Measurements from ENCODE around the gene LHFPL6.

The LHFPL6 gene

DNA sequence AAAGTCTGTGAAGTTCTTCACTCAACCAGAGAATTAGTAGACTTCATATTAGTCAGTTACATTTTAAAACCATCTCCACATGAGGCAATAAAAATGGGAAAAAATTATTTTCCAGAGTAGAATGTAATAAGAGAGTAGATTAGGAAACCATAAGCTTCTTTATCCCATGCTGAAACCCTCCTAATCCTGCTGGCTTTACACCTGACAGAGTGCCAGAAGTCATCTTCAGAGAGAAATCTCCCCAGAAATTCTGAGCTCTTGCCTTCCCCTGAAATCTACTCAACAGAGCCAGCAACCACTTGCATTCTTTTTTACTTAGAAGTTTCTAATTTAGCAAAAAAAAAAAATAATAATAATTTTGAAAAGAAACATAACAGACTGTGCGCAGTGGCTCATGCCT, 284.8 kb downstream of the LHFPL6 start:
- in situ Hi-C loops (cut with HindIII; ENCODE audit: low pct_ligation_motif_present, low pct_unique_long_range_greater_than_20kb, low sequenced_read_pairs): no loop called here
- DNase-seq: no peak

DNA sequence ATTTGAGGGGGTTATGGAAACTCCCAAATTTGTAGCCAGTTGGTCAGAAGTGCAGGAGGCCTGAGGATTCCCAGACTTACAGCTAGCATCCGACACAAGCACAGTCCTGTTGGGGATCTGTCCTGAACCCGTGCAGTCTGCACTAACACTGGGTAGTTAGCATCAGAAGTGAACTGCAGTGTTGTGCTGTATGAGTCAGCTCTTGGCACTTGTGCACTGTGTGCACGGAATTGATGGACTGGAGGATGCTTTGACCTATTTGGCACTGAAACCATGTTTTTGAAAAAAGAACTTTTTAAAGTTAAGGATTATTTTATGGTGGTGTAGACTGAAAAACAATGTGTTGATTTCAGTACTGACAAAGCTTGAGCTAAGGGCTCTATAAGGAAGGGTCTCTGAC, 285.7 kb downstream of the LHFPL6 start:
- in situ Hi-C loops (cut with HindIII; ENCODE audit: low pct_ligation_motif_present, low pct_unique_long_range_greater_than_20kb, low sequenced_read_pairs): no loop called here

DNA sequence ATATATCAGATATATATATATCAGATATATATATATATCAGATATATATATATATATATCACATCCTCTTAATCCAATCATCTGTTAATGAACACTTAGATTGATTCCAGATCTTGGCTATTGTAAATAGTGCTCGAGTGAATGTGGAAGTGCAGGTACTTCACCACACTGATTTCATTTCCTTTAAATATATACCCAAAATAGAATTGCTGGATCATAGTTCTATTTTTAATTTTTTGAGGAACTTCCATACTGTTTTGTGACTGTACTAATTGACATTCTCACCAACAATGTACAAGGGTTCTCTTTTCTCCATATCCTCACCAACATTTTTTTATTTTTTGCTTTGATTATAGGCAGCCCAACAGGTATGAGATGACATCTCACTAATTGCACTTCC, 287.2 kb downstream of the LHFPL6 start:
- in situ Hi-C loops (cut with HindIII; ENCODE audit: low pct_ligation_motif_present, low pct_unique_long_range_greater_than_20kb, low sequenced_read_pairs): no loop called here
- DNase-seq: no peak

More for the DNA sequence above, 285.7 kb downstream of the LHFPL6 start:
- DNase-seq: no peak

DNA sequence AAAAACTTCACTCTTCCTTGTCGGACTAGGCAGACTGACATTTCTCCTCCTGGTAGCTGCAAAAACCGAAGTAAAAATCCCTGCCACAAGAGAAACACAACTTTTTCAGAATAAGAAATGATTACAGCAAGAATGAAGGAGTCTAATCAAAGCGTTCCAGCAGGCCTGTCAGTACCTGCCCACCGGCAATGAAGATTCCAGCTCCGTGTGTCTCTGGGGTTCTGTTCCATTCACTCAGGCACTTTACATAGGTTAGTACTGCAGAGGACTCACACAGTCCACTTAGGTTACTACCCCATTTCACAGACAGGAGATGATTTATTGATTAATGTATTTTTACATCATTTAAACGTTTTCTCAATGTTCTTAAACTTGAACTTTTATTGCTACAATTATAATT, 289.3 kb downstream of the LHFPL6 start:
- in situ Hi-C loops (cut with HindIII; ENCODE audit: low pct_ligation_motif_present, low pct_unique_long_range_greater_than_20kb, low sequenced_read_pairs): no loop called here
- DNase-seq: no peak

DNA sequence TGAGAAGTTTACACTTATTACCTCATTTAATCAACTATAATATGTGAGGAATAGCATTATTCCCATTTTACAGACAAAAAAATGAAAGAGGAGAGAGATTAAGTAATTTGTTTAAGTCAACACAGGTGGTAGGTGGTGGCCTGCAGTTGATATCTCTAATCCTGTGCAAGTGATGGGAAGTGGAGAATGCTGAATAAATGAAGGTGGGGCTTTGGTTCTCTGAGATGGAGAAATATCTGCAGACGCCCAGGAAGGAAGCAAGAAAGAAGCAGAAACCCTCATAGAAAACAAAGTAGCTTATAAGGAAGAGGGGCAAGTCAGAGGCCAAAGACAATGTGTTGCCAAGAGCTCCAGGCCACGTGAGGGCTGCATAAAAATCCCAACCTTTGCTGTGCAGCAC, 290.4 kb downstream of the LHFPL6 start:
- DNase-seq: no peak
- in situ Hi-C loops (cut with HindIII; ENCODE audit: low pct_ligation_motif_present, low pct_unique_long_range_greater_than_20kb, low sequenced_read_pairs): no loop called here

DNA sequence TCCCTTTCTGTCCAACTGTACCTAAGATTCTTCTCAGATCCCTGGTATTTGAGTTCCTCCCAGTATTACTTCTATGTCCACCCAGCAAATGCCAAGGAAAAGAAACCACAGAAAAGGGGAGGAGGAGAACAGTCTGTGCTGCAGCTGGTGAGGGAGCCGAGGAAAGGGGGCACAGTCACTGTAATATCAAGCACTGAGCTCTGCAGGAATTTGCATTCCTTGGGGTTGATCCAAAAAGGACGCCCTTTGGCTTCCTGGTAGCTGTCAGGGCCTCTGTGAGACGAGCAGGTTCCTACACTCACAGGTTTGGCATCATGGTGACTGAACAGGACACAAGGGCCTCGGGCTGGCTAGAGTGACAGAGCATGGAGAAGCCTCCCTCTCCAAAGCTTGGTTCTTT, 291.4 kb downstream of the LHFPL6 start:
- no peak for DNase-seq
- in situ Hi-C loops (cut with HindIII; ENCODE audit: low pct_ligation_motif_present, low pct_unique_long_range_greater_than_20kb, low sequenced_read_pairs): no loop called here

DNA sequence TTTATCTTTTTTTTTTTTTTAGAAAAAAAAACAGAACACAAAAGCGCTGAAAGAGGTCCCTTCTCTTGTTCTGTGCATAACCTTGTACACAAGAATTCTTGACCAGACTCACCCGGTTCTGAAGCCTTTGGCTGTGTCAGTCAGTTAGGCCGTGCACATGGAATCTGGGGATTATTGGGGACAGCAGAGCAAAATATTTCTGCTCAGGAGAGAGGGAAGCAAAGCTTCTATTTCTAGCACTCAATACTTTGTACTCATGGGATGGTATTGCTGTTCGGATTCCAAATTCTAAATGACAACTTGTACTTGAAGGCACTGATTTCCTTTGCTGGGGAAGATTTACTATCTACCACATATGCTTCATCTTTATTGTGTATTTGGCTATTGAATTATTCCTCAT, 292.0 kb downstream of the LHFPL6 start:
- in situ Hi-C loops (cut with HindIII; ENCODE audit: low pct_ligation_motif_present, low pct_unique_long_range_greater_than_20kb, low sequenced_read_pairs): no loop called here
- no peak for DNase-seq

DNA sequence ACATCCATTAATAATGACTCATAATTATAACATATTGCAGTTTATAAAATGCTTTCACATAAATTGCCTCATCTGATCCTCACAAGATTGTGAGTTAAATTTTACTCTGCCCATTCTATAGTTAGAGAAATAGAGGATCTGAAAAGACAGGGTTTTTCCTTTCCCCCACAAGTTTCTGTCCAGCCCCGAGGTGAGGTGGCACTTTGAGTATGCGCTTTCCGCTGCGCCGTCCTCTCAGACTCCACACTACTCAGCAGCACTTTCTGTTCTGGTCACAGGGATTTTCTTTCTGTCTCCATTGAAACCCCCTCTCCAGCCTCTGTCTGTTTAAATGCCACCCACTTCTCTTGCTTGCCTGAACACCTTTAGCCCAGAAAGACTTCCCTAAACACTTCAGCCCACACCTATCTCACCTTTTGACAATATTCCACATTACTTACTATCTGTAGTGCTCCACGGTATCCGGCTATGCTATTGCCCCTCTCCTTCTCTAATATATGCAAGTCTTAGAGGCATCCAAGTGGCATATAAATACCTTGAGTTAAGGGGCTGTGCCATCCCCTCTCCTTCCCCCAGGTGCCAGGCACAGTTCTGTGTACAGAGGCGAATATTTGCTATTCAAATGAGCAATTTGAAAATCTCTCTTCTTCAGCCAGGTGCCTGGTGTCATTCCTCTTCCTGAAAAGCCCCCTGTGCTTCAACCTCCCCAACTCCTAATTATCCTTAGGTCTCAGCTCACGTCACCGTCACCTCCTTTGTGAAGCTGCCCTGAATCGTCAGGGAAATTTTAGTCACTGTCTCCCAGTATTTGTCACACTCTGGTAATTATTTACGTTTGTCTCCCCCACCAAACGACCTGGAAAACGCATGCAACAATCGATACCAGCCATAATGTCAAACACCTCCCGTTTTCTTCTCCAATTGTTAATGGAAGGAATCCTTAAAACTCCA, 296.1 kb downstream of the LHFPL6 start:
- DNase-seq: no peak
- in situ Hi-C loops (cut with HindIII; ENCODE audit: low pct_ligation_motif_present, low pct_unique_long_range_greater_than_20kb, low sequenced_read_pairs): no loop called here

DNA sequence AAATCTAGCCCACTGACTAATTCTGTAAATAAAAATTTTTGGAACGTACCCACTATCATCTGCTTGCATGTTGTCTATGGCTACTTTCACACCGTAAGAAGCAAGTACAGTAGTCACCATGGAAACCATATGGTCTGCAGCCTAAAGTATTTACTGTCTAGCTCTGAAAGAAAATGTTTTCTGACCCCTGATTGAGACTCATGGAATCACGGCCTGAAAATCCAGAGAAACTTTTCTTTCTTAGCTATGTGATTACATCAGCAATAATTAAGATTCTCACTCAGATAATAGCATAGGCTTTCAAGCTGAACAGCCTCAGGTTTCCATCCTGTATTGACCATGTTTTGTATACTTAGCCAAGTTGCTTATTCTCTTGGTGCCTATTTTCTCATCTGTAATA, 300.2 kb downstream of the LHFPL6 start:
- in situ Hi-C loops (cut with HindIII; ENCODE audit: low pct_ligation_motif_present, low pct_unique_long_range_greater_than_20kb, low sequenced_read_pairs): no loop called here
- no peak for DNase-seq

DNA sequence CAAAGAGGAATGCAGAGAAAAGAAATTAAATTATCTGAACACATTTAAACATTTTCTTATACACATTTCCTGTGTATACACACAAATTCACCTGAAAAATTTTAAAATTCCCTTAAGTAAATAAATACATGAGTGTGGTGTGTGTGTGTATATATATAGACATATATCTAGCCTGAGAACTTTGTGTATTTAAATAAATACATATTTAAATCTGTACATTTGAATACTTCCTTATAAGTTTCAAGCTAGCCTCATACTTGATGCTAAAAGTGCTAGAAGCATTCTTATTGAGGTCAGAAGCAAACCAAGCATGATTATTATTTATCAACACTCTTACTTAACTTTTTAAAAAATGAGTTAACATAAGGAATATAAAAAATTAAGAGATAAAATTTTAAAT, 304.0 kb downstream of the LHFPL6 start:
- in situ Hi-C loops (cut with HindIII; ENCODE audit: low pct_ligation_motif_present, low pct_unique_long_range_greater_than_20kb, low sequenced_read_pairs): no loop called here
- no peak for DNase-seq

DNA sequence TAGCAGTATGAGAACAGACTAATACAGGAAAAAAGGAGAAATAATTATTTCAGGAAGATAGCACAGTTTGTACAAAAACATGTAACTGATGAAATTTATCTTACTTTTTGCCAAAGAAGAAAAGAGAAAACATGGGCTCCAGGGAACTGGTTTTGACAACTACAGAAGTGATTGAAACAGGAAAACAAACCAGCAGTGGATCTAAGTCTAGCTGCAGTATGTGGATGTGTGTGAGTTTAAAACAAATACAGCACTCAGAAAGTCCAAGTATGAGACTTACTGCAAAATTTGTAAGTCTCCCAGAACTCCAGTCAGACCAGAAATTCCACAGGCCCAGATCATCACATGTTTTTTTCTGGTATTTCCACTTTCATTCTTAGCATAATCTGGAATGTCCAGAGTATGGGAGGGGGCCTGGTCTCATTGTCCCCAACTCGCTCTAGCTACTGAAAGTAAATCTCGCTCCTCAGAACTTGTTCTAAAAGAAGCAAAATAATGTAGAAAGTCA, 305.3 kb downstream of the LHFPL6 start:
- in situ Hi-C loops (cut with HindIII; ENCODE audit: low pct_ligation_motif_present, low pct_unique_long_range_greater_than_20kb, low sequenced_read_pairs): no loop called here
- no peak for DNase-seq

DNA sequence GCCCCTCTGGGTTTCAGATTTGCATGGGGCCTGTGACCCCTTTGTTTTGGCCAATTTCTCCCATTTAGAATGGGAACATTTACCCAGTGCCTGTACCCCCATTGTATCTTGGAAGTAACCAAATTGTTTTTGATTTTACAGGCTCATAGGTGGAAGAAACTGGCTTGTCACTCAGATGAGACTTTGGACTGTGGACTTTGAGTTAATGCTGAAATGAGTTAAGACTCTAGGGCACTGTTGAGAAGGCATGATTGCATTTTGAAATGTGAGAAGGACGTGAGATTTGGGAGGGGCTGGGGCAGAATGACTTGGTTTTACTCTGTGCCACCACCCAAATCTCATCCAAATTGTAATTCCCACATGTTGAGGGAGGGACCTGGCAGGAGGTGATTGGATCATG, 306.0 kb downstream of the LHFPL6 start:
- in situ Hi-C loops (cut with HindIII; ENCODE audit: low pct_ligation_motif_present, low pct_unique_long_range_greater_than_20kb, low sequenced_read_pairs): no loop called here
- no peak for DNase-seq

DNA sequence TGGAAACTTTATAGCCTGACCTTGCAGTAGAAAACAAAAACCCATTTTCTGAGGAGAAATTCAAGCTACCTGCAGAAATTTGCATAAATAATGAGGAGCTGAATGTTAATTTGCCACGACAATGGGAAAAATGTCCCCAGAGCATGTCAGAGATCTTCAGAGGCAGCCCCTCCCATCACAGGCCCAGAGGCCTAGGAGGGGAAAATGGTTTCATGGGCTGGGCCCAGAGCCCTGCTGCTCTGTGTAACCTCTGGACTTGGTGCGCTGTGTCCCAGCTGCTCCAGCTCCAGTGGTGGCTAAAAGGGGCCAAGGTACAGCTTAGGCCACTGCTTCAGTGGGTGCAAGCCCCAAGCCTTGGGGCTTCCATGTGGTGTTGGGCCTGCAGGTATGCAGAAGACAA, 306.8 kb downstream of the LHFPL6 start:
- in situ Hi-C loops (cut with HindIII; ENCODE audit: low pct_ligation_motif_present, low pct_unique_long_range_greater_than_20kb, low sequenced_read_pairs): no loop called here
- no peak for DNase-seq
